ENCODE measurements around the gene ANKRD16. TPM values are rescaled to one million over a fixed set of nuclear protein-coding genes. Genes with fewer than 3 reads are reported as not detected.

ANKRD16 gene
- total RNA-seq, 1 experiment from 2014 or later: 4.9 TPM

GRCh38 chr10:5915451-5915850 lies 25.8 kb upstream of the ANKRD16 start:
- Histone ChIP-seq H3K4me3 (ENCODE audit: low read length) (no peak overlapping the region), H4K20me1 (ENCODE audit: low read length) (no peaks in the 10 kb centered on the region), H3K36me3 (ENCODE audit: low read depth, low read length) (no peaks in the 10 kb centered on the region; the same call in 1 of the 2 replicates), H3K27me3 (ENCODE audit: low read length) (no peaks in the 10 kb centered on the region), H3F3A (ENCODE audit: low read length, unreplicated experiment) (no peaks in the 10 kb centered on the region), H3K9me2 (replicated peaks; ENCODE audit: low read length) (no peaks in the 10 kb centered on the region), H3K4me1 (ENCODE audit: insufficient read depth, low read length) (no peaks in the 10 kb centered on the region), H3K27ac (ENCODE audit: low read length) (no peak overlapping the region), H3K9ac (ENCODE audit: low read length) (no peak overlapping the region), H3K9me3 (ENCODE audit: low read length) (no peaks in the 10 kb centered on the region), H3K4me2 (ENCODE audit: low read length) (no peak overlapping the region), H3K79me2 (ENCODE audit: low read length) (no peaks in the 10 kb centered on the region), H2AFZ (ENCODE audit: low read length) (no peak overlapping the region)
- intact Hi-C loops (cut with micrococcal nuclease): no loop called here
- no TSS peak for BruUV-seq (replicated peaks)
- POLR2A ChIA-PET (ENCODE audit: unreplicated experiment): no interaction called here
- CTCF ChIA-PET: no interaction called here
- DNase-seq (no peak), ATAC-seq (no peak)
- TF ChIP-seq CTCF (conservative IDR thresholded peaks at IDR 0.05; ENCODE audit: low read depth, low read length) (no peak), EZH2 (IDR thresholded peaks at IDR 0.05; ENCODE audit: low read length, unreplicated experiment) (no peak), EZH2phosphoT487 (IDR thresholded peaks at IDR 0.05; ENCODE audit: borderline replicate concordance, low read length) (no peak)

GRCh38 chr10:5913736-5914135 lies 24.0 kb upstream of the ANKRD16 start:
- Histone ChIP-seq H2AFZ (ENCODE audit: low read length) (no peak overlapping the region), H3K36me3 (ENCODE audit: low read depth, low read length) (no peaks in the 10 kb centered on the region; the same call in 1 of the 2 replicates), H3K27me3 (ENCODE audit: low read length) (no peaks in the 10 kb centered on the region), H3K27ac (ENCODE audit: low read length) (no peak overlapping the region), H3K9ac (ENCODE audit: low read length) (no peak overlapping the region), H3K9me2 (replicated peaks; ENCODE audit: low read length) (no peaks in the 10 kb centered on the region), H3K4me2 (ENCODE audit: low read length) (no peak overlapping the region), H4K20me1 (ENCODE audit: low read length) (no peaks in the 10 kb centered on the region), H3K4me1 (ENCODE audit: insufficient read depth, low read length) (no peaks in the 10 kb centered on the region), H3F3A (ENCODE audit: low read length, unreplicated experiment) (no peaks in the 10 kb centered on the region), H3K9me3 (ENCODE audit: low read length) (no peaks in the 10 kb centered on the region), H3K4me3 (ENCODE audit: low read length) (no peak overlapping the region), H3K79me2 (ENCODE audit: low read length) (no peaks in the 10 kb centered on the region)
- TF ChIP-seq EZH2 (IDR thresholded peaks at IDR 0.05; ENCODE audit: low read length, unreplicated experiment) (no peak), CTCF (conservative IDR thresholded peaks at IDR 0.05; ENCODE audit: low read depth, low read length) (no peak), EZH2phosphoT487 (IDR thresholded peaks at IDR 0.05; ENCODE audit: borderline replicate concordance, low read length) (no peak)
- CTCF ChIA-PET: no interaction called here
- DNase-seq (no peak), ATAC-seq (no peak)
- POLR2A ChIA-PET (ENCODE audit: unreplicated experiment): no interaction called here
- no TSS peak for BruUV-seq (replicated peaks)
- intact Hi-C loops (cut with micrococcal nuclease): no loop called here

GRCh38 chr10:5911670-5912069 lies 22.0 kb upstream of the ANKRD16 start:
- H3K4me3 ChIP-seq (ENCODE audit: low read length): no peak overlapping the region
- H3K4me1 ChIP-seq (ENCODE audit: insufficient read depth, low read length): no peaks in the 10 kb centered on the region
- H2AFZ ChIP-seq (ENCODE audit: low read length): no peak overlapping the region
- H3K9me2 ChIP-seq (replicated peaks; ENCODE audit: low read length): no peaks in the 10 kb centered on the region
- no peak for DNase-seq
- CTCF ChIA-PET: no interaction called here
- no peak overlapping the region for H3K4me2 ChIP-seq (ENCODE audit: low read length)
- H3K9ac ChIP-seq (ENCODE audit: low read length): no peak overlapping the region
- no peaks in the 10 kb centered on the region for H3F3A ChIP-seq (ENCODE audit: low read length, unreplicated experiment)
- H3K9me3 ChIP-seq (ENCODE audit: low read length): no peaks in the 10 kb centered on the region
- no peaks in the 10 kb centered on the region for H4K20me1 ChIP-seq (ENCODE audit: low read length)
- H3K36me3 ChIP-seq (ENCODE audit: low read depth, low read length): no peaks in the 10 kb centered on the region; the same call in 1 of the 2 replicates
- H3K27me3 ChIP-seq (ENCODE audit: low read length): no peaks in the 10 kb centered on the region
- H3K27ac ChIP-seq (ENCODE audit: low read length): no peak overlapping the region
- no TSS peak for BruUV-seq (replicated peaks)
- ATAC-seq: no peak
- POLR2A ChIA-PET (ENCODE audit: unreplicated experiment): no interaction called here
- TF ChIP-seq EZH2 (IDR thresholded peaks at IDR 0.05; ENCODE audit: low read length, unreplicated experiment): no peak
- no peak for TF ChIP-seq EZH2phosphoT487 (IDR thresholded peaks at IDR 0.05; ENCODE audit: borderline replicate concordance, low read length)
- TF ChIP-seq CTCF (conservative IDR thresholded peaks at IDR 0.05; ENCODE audit: low read depth, low read length): no peak
- intact Hi-C loops (cut with micrococcal nuclease): no loop called here
- H3K79me2 ChIP-seq (ENCODE audit: low read length): no peaks in the 10 kb centered on the region

All from PC-3 (cell line).